CD14-positive monocyte (primary cell): ENCODE measurements around the gene APOL2. TPM values are rescaled to one million over a fixed set of nuclear protein-coding genes. Genes with fewer than 3 reads are reported as not detected.

Source experiments
- DNase-seq, 3 donors: peaks; one replicate each; pipeline ENCODE4 v3.0.0-alpha.2; 2011 to 2022
- H2AFZ ChIP-seq: 2 replicates; pipeline ENCODE4 v1.6.0; 2012; ENCODE audit warnings: mild to moderate bottlenecking, low read depth, low read length, inconsistent platforms; ENCODE audit not compliant: insufficient read depth, poor library complexity, severe bottlenecking
- H3K27ac ChIP-seq, 2 donors: 1 replicate in 1 of 2; 2 replicates in 1 of 2; pipeline ENCODE4 v1.5.1; 2012 to 2013; ENCODE audit warnings: low read length in 2 of 2, control low read depth in 1 of 2, inconsistent platforms in 1 of 2, low read depth in 1 of 2, mild to moderate bottlenecking in 1 of 2
- H3K27me3 ChIP-seq, 2 donors: one replicate each; pipeline versions ENCODE4 v1.6.0 to v1.6.1; 2011 to 2013; ENCODE audit warnings: low read length in 2 of 2; ENCODE audit not compliant: control insufficient read depth in 2 of 2, insufficient read depth in 2 of 2
- H3K36me3 ChIP-seq, 2 donors: replicated peaks in 1 of 2; 1 replicate in 1 of 2; 2 replicates in 1 of 2; pipeline versions ENCODE4 v1.5.1 to v1.6.1; 2012 to 2013; ENCODE audit warnings: low read length in 2 of 2, control low read depth in 1 of 2, inconsistent platforms in 1 of 2, mild to moderate bottlenecking in 1 of 2; ENCODE audit not compliant: insufficient read depth in 2 of 2, control insufficient read depth in 1 of 2
- H3K4me1 ChIP-seq, 2 donors: 1 replicate in 1 of 2; 2 replicates in 1 of 2; pipeline versions ENCODE4 v1.5.1 to v1.6.1; 2012 to 2013; ENCODE audit warnings: low read length in 2 of 2, control low read depth in 1 of 2, inconsistent platforms in 1 of 2, mild to moderate bottlenecking in 1 of 2, moderate library complexity in 1 of 2; ENCODE audit not compliant: insufficient read depth in 2 of 2, control insufficient read depth in 1 of 2
- H3K4me2 ChIP-seq: replicated peaks from 2 replicates; pipeline ENCODE3; 2012; ENCODE audit warnings: low read length, moderate library complexity, mild to moderate bottlenecking; ENCODE audit not compliant: poor library complexity, severe bottlenecking; ENCODE audit errors: extremely low read depth
- H3K4me3 ChIP-seq, 3 experiments: fragments of 200-600 bp in 1 of 3; sonication (generic) in 1 of 3; replicated peaks in 1 of 3; 1 replicate in 2 of 3; 2 replicates in 1 of 3; pipeline ENCODE4 v1.5.1; 2011 to 2013; ENCODE audit warnings: low read length in 3 of 3, mild to moderate bottlenecking in 3 of 3, control low read depth in 2 of 3, low read depth in 2 of 3, inconsistent platforms in 1 of 3, moderate library complexity in 1 of 3
- H3K79me2 ChIP-seq: 2 replicates; pipeline ENCODE4 v1.6.0; 2012; ENCODE audit warnings: mild to moderate bottlenecking, control low read depth, inconsistent platforms, low read length, moderate library complexity; ENCODE audit not compliant: insufficient read depth
- H3K9ac ChIP-seq: 2 replicates; pipeline ENCODE4 v1.6.0; 2017; ENCODE audit warnings: low read length, mild to moderate bottlenecking; ENCODE audit not compliant: insufficient read depth, poor library complexity, severe bottlenecking
- H3K9me3 ChIP-seq, 2 donors: replicated peaks in 1 of 2; 1 replicate in 1 of 2; 2 replicates in 1 of 2; pipeline versions ENCODE4 v1.5.1 to v1.6.1; 2012 to 2013; ENCODE audit warnings: low read length in 2 of 2, control low read depth in 1 of 2; ENCODE audit not compliant: control insufficient read depth in 1 of 2, insufficient read depth in 1 of 2
- H4K20me1 ChIP-seq: 2 replicates; pipeline ENCODE4 v1.6.0; 2012; ENCODE audit warnings: mild to moderate bottlenecking, low read length, control low read depth, moderate library complexity; ENCODE audit not compliant: insufficient read depth
- H3K27ac Mint-ChIP-seq, 7 donors: one replicate each; pipeline ENCODE4 v1.8.0; 2020; ENCODE audit warnings: mild to moderate bottlenecking in 7 of 7, mixed read lengths in 7 of 7, moderate library complexity in 6 of 7, inconsistent platforms in 2 of 7
- H3K27me3 Mint-ChIP-seq, 3 donors: one replicate each; pipeline ENCODE4 v1.8.0; 2021 to 2022; ENCODE audit warnings: low read depth in 3 of 3, mild to moderate bottlenecking in 3 of 3, mixed read lengths in 3 of 3, moderate library complexity in 3 of 3, inconsistent platforms in 1 of 3
- H3K36me3 Mint-ChIP-seq, 2 donors: one replicate each; pipeline ENCODE4 v1.8.0; 2020; ENCODE audit warnings: mixed read lengths in 2 of 2, inconsistent platforms in 1 of 2, mild to moderate bottlenecking in 1 of 2
- H3K4me1 Mint-ChIP-seq: one replicate; pipeline ENCODE4 v1.8.0; 2020; ENCODE audit warnings: mild to moderate bottlenecking, mixed read lengths
- H3K4me3 Mint-ChIP-seq, 2 donors: one replicate each; pipeline ENCODE4 v1.8.0; 2020; ENCODE audit warnings: mild to moderate bottlenecking in 2 of 2, mixed read lengths in 2 of 2, moderate library complexity in 1 of 2
- H3K9me3 Mint-ChIP-seq, 7 donors: one replicate each; pipeline ENCODE4 v1.8.0; 2020 to 2022; ENCODE audit warnings: mixed read lengths in 7 of 7, mild to moderate bottlenecking in 6 of 7, moderate library complexity in 6 of 7, inconsistent platforms in 2 of 7
- CTCF ChIP-seq: fragments of 200-600 bp; IDR thresholded peaks from one replicate; pipeline ENCODE4 v1.8.0; 2022; ENCODE audit warnings: antibody characterized with exemption, mild to moderate bottlenecking
- WGBS: methylation state at CpG from one replicate; pipeline ENCODE4 v1.1.5; 2013; ENCODE audit warnings: missing lambda C conversion rate; ENCODE audit not compliant: insufficient coverage; 5-methylcytosine and 5-hydroxymethylcytosine counted together
- intact Hi-C, 2 donors: fragments of 100-400 bp; cut with micrococcal nuclease; formaldehyde crosslinking; loops; one replicate each; pipeline versions ENCODE4 v1.15.0 to v1.15.1; 2023
- polyA plus RNA-seq, 3 donors: library from polyadenylated mRNA; depleted of rRNA in 1 of 3; unstranded in 2 of 3; stranded (reverse) in 1 of 3; fragments of 300-500 nt in 2 of 3; fragments of >200 nt in 1 of 3; fragmentation: Illumina TruSeq in 2 of 3; gene quantifications; 1 replicate in 2 of 3; 2 replicates in 1 of 3; pipeline ENCODE4 v1.2.3, GENCODE V29; 2012 to 2021

The APOL2 gene
- polyA plus RNA-seq, 3 donors = 12.6 to 47.0 (median 13.2) TPM

- H3K4me1 ChIP-seq = peaks cover 20 to 25% of the 10 kb centered on the region in 2 donors
- no peak for TF ChIP-seq CTCF
- Mint-ChIP-seq H3K27me3 (peaks cover 4 to 7% (median 6%) of the 10 kb centered on the region in 3 donors), H3K27ac (peak overlapping the region in 3 of 7 donors; percentile 43 to 78 (median 46)), H3K4me1 (peaks cover 38% of the 10 kb centered on the region), H3K9me3 (no peaks in the 10 kb centered on the region), H3K36me3 (no peaks in the 10 kb centered on the region), H3K4me3 (peak overlapping the region in 1 of 2 donors; percentile 63)
- no peaks in the 10 kb centered on the region for H3K27me3 ChIP-seq
- DNase-seq = no peak
- peak overlapping the region; percentile 46 for H2AFZ ChIP-seq
- WGBS = 40% methylated on average over 4 of the region's 6 CpGs
- H4K20me1 ChIP-seq = no peaks in the 10 kb centered on the region
- no peak overlapping the region for H3K9ac ChIP-seq
- H3K36me3 ChIP-seq = no peaks in the 10 kb centered on the region
- intact Hi-C loops = loop anchor here in 1 of 2 donors (5.0 to 10.0 kb wide), 2 partner anchors 36 to 78 kb away; no protein-coding TSS in a partner anchor
- H3K4me3 ChIP-seq = peak overlapping the region in 1 of 3 experiments; percentile 21
- no peak overlapping the region for H3K27ac ChIP-seq
- H3K79me2 ChIP-seq = no peaks in the 10 kb centered on the region
- H3K9me3 ChIP-seq = no peaks in the 10 kb centered on the region
- H3K4me2 ChIP-seq = peak overlapping the region; percentile 47
These were observed 42.9 kb downstream of the APOL2 start for GRCh38 chr22:36196254-36197064.

GRCh38 chr22:36194971-36195370, 44.4 kb downstream of the APOL2 start:
- Histone ChIP-seq H2AFZ (no peak overlapping the region), H3K79me2 (no peaks in the 10 kb centered on the region), H3K4me1 (peaks cover 19 to 22% of the 10 kb centered on the region in 2 donors), H3K9me3 (no peaks in the 10 kb centered on the region), H3K36me3 (no peaks in the 10 kb centered on the region), H3K4me3 (no peak overlapping the region), H3K27ac (no peak overlapping the region), H3K9ac (no peak overlapping the region), H3K4me2 (no peak overlapping the region), H3K27me3 (no peaks in the 10 kb centered on the region), H4K20me1 (no peaks in the 10 kb centered on the region)
- H3K27me3 Mint-ChIP-seq = peaks cover 4 to 9% (median 6%) of the 10 kb centered on the region in 3 donors
- peaks cover 30% of the 10 kb centered on the region for H3K4me1 Mint-ChIP-seq
- H3K36me3 Mint-ChIP-seq = no peaks in the 10 kb centered on the region
- 61% methylated on average over 4 of the region's 5 CpGs for WGBS
- H3K27ac Mint-ChIP-seq = no peak overlapping the region
- no peaks in the 10 kb centered on the region for H3K9me3 Mint-ChIP-seq
- DNase-seq = peak; percentile 25 to 54 (median 53)
- intact Hi-C loops = loop anchor here (5.0 to 10.0 kb wide), 3 partner anchors 37 to 82 kb away; no protein-coding TSS in a partner anchor
- peak; percentile 80 for TF ChIP-seq CTCF
- H3K4me3 Mint-ChIP-seq = no peak overlapping the region
